Hypothalamus (tissue), 51 donors: Measurements from ENCODE around the gene DDI2.
"Not testable (repeated sequence)": the region's sequence is repeated elsewhere in the genome, so short reads cannot be mapped to it uniquely, and the experiment has no call there.

Source experiments
- DNase-seq, 51 donors: peaks; one replicate each; lab custom pipeline; 2025; lab: John Stamatoyannopoulos, UW

The DDI2 gene

GRCh38 chr1:15628003-15628402 lies 10.7 kb downstream of the DDI2 start:
- DNase-seq, result no peak

DNA sequence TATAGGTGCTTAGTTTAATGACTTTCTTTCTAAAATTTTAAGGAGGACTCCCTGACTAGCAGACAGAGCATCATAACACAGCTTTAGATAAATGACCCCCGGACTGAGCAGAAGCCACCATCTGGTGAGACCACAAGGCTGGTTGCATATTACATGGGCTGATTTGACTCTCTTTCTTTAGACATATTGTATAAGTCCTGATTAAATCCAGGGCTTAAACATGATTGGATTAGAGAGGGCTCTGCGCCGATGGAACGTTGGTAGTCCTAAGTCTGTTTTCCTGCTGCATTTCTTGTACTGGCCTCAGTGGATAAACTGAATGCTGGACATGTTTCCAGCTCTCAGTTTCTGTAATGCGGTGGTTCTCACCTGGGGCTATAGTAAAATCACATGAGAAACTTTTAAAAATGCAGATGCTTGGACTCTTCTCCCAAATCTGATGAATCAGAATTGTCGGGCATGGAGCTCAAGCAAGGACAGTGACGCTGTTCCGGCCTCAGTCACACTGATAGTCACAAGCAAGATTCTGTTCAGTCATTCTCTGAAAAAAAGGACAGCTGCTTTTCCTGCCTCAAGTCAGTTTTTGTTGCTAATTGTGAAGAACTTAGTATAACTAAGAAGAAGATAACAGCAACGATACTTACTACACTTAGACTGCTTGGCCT lies 16.6 kb downstream of the DDI2 start:
- DNase-seq, result no peak

- DNase-seq, result no peak
Observed at GRCh38 chr1:15636436-15636835, 19.2 kb downstream of the DDI2 start.

GRCh38 chr1:15637826-15638225 lies 20.6 kb downstream of the DDI2 start:
- DNase-seq, result no peak

DNA sequence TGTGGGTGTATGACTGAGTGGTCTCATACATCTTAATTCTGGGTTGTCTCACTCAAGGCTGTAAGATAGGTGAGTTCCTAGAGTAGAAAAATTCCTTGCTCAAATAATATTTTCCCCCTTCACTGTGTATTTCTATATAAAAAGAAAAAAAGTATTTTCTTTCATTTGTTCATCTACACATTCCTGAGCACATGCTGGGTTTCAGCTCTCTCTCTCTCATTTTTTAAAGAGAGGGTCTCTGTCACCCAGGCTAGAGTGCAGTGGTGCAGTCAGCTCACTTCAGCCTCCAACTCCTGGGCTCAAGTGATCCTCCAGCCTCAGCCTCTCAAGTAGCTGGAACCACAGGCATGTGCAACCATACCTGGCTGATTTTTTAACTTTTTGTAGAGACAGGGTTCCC lies 22.0 kb downstream of the DDI2 start:
- DNase-seq, result no peak

DNA sequence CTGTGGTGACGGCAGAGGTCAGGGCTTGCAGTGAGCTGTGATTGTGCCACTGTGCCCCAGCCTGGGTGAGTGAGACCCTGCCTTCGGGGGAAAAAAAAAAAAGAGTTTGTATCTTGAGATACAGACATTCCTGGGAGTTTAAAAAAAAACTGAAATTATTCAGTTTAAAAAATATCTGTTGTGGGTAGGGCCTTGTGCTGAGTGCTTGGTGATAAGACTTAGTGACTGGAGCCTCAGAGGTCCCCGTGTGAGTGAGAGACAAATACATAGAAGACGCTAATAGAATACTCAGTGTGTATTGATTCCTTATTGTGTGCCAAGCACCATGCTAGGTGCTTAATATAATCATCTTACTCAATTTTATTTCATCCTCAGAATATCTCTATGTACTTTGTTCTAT lies 22.7 kb downstream of the DDI2 start:
- DNase-seq, result no peak

- no peak for DNase-seq
Observed at GRCh38 chr1:15640667-15641066, 23.4 kb downstream of the DDI2 start.

GRCh38 chr1:15649937-15650336 lies 32.7 kb downstream of the DDI2 start:
- no peak for DNase-seq

- DNase-seq, result no peak
Observed at GRCh38 chr1:15650433-15650832, 33.2 kb downstream of the DDI2 start.

DNA sequence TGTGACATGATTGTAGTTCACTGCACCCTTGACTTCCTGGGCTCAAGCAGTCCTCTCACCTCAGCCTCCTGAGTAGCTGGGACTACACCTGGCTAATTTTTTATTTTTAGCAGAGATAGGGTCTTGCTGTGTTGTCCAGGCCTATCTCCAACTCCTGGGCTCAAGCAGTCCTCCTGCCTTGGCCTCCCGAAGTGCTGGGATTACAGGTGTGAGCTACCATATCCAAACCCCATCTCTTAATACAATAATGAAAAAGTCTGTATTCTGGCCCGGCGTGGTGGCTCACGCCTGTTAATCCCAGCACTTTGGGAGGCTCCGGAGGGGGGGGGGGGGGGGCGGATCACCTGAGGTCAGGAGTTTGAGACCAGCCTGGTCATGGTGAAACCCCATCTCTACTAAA lies 34.9 kb downstream of the DDI2 start:
- DNase-seq, result not testable (repeated sequence)

- DNase-seq, result no peak
Observed at GRCh38 chr1:15654091-15654690, 36.9 kb downstream of the DDI2 start.

DNA sequence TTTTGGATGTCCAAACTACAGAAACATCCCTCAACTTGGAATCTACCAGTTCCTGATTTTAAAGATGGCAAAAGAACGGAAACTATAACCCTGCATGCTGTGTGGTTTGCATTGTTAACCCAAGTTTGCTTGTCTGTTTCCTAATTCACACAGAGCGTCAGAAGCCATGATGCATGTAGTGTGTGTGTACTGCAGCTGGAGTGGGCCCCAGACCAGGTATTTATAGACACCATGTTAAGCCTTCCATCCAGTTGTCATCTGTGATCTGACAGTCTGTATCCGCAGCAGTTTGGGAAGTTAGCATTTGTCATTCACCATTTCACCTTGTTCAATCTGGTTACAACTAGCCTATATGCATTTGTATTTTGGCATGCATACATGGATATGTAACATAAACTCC lies 39.2 kb downstream of the DDI2 start:
- DNase-seq, result no peak

GRCh38 chr1:15657021-15657420 lies 39.8 kb downstream of the DDI2 start:
- DNase-seq, result no peak

- no peak for DNase-seq
Observed at GRCh38 chr1:15660151-15660550, 42.9 kb downstream of the DDI2 start.

DNA sequence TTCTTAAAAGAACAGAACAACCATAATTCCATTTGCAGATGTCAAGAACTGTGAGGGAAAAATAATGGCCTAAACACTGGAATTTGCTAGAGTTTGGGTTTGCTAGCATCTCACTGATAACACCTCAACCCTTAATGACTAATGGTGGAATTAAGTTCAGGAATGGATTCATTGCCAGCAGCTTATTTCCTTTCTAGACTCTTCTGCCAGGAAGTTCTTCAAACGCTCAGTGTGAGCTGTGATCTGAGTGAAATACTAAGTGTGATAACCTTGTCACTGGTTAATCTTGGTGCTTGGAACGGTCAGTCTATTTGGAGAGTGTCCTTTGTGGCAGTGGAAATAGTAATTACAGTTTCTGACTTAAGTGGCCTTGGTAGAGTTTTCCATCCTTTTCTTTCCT lies 45.2 kb downstream of the DDI2 start:
- no peak for DNase-seq

GRCh38 chr1:15663925-15664324 lies 46.7 kb downstream of the DDI2 start:
- DNase-seq, result no peak

GRCh38 chr1:15667362-15667761 lies 50.1 kb downstream of the DDI2 start:
- peak in 1 of 51 donors; percentile 36 for DNase-seq

DNA sequence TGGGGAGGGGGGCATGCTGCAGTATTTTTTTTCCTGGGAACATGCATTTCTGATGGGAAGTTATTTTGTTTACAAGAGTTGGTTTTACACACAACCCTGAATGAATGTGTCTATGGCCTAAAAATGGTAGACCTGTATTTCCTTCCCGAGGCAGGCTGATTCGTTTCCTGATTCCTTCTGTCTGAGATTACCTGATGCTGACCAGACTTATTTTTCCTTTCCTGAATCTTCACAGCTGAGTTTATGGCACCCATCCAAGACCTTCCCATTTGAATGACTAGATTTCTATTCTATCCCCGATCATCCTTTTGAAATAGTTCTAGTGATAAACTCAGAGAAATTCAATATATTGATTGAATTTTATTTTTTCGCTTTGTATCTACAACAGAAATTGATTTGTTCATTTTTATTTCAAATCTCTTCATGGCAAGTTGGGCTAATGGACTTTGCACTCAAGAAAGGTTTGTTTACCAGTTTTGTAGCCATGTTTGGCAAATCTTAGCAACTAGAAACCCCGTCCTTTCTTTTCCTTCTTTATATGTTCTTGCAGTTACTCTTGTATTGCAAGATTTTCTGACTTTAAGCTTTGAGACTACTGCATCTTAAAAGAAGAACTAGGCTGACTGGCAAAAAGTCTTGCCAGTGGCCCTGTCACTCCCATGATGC lies 51.0 kb downstream of the DDI2 start:
- DNase-seq, result no peak

- DNase-seq, result no peak
Observed at GRCh38 chr1:15669074-15669473, 51.8 kb downstream of the DDI2 start.

- DNase-seq, result no peak
Observed at GRCh38 chr1:15669864-15670263, 52.6 kb downstream of the DDI2 start.

GRCh38 chr1:15671430-15671829 lies 54.2 kb downstream of the DDI2 start:
- no peak for DNase-seq
